Colon (tissue), 2 donors: ENCODE results near the gene POFUT1.
"Not testable (repeated sequence)": the region's sequence is repeated elsewhere in the genome, so short reads cannot be mapped to it uniquely, and the experiment has no call there.

Experiments used
- FAIRE-seq: peaks from 2 replicates; lab custom pipeline; 2012; peaks lifted over from hg19 to GRCh38; lab: Jason Lieb, UNC
- donor health status: control.
- donor health status: control.

POFUT1 gene

DNA sequence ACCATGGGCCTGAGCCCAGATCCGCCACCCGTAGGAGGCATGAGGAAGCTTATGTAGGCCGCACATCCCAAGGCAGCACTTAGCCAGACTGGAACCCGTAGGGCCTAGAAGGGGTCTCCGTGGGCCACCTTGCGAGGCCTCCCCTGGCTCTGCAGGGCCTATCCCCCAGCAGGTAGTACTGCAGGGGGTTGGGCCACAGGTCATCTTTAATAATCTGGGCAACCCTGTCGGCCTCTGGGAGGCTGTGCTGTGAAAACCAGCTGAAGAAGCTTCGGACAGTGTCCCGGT lies 18.6 kb upstream of the POFUT1 start:
- no peak for FAIRE-seq

GRCh38 chr20:32189691-32190615 lies 17.7 kb upstream of the POFUT1 start:
- no peak for FAIRE-seq

- no peak for FAIRE-seq
Observed at GRCh38 chr20:32190616-32191415, 16.9 kb upstream of the POFUT1 start.

- no peak for FAIRE-seq
Observed at GRCh38 chr20:32191422-32191821, 16.3 kb upstream of the POFUT1 start.

- no peak for FAIRE-seq
Observed at GRCh38 chr20:32191873-32192272, 15.8 kb upstream of the POFUT1 start.

DNA sequence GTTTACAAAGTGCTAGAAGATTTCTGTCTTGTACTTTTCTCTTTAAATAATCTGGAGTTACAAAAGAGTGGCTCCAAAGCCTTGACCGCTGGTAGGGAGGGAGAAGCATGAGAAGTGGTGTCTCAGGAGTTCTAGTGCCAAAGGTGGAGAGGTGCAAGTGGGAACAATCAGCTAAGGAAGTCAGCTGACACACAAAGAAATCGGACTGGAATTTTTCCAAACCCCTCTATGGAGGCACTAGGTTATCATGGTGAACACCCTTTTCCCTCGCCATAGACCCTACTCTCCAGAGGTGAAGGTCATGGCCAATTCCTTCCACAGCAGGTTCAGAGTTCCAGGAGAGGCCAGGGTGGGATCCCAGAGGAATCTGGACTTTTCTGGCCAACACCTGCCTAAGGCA lies 15.0 kb upstream of the POFUT1 start:
- no peak for FAIRE-seq

- not testable (repeated sequence) for FAIRE-seq
Observed at GRCh38 chr20:32193336-32193735, 14.3 kb upstream of the POFUT1 start.

- FAIRE-seq = no peak
Observed at GRCh38 chr20:32193996-32194395, 13.7 kb upstream of the POFUT1 start.

- no peak for FAIRE-seq
Observed at GRCh38 chr20:32195581-32195980, 12.1 kb upstream of the POFUT1 start.

DNA sequence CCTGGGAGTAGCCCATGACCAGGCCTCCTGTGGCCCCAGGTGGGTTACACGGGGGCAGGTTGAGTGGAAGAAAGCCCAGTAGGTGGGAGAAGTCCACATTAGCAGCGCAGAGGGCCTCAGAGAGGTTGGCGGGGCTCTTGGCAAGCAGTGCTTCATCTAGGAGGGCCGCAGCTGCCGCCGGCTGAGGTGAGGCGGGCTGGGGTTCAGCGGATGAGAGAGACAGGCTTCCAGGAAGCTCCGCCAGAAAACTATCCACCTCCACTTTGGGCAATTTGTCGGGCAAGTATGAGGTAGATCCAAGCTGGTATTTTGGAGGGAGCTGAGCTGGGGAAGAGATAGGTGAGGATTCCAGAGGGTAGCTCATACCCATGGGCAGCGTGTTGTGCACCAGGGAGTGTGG lies 11.1 kb upstream of the POFUT1 start:
- FAIRE-seq = not testable (repeated sequence)

DNA sequence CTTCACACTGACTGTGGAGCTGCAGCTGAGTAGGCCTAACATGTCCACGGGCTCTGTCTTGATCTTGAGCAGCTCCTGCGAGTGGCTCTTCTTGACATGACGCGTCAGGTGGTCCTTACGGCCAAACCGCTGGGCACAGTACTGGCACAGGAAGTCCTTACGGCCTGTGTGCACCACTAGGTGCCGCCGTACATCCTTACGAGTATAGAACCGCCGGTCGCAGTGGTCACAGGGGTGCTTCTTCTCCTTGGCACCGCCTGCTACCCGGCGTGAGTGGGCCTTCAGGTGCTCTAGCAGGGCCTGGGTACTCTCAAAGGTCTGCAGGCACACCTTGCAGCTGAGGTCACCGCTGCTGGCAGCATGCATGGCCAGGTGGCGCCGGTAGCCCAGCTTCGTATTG lies 10.5 kb upstream of the POFUT1 start:
- not testable (repeated sequence) for FAIRE-seq

DNA sequence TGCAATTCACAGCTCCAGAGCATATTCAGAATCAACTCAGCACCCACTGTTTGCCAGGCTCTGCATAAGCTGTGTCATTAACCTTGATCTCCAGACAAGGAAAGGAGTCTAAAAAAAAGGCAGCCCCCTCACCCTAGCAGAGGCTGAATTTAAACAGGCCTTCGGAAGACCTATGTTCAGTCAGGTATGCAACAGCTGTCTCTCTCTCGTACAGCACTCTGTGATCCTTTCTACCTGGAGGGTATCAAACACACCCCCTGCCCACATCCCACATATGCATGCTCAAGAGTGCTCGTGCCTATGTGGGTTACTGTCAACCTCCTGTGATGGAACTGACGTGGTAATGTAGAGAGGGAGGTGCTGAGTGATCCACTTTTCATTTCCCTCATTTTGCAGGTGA lies 8.7 kb upstream of the POFUT1 start:
- no peak for FAIRE-seq

DNA sequence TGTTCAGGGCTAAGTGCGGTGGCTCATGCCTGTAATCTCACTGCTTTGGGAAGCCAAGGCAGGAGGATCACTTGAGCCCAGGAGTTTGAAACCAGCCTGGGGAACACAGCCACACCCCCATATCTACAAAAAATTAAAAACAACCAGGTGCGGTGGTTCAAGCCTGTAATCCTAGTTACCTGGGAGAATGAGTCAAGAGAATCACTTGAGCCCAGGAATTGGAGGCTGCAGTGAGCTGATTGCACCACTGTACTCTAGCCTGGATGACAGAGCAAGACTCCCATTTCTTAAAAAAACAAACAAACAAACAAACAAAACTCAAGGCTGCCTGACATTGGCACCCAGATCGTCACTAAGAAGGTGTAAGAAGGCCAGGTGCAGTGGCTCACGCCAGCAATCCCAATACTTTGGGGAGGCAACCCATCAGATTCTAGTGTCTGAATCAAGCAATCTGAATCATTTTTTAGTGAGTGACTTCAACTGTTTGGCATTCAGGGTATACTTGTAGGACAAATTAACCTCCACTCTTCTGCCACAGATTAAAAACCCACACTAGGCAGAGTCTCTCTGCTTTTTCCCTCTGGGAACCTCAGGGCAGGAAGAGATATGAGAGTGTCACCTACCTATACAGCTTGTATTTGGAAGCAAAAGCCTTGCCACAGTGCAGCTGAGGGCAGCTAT lies 6.2 kb upstream of the POFUT1 start:
- FAIRE-seq = no peak

GRCh38 chr20:32201977-32202363 lies 5.7 kb upstream of the POFUT1 start:
- FAIRE-seq = no peak

GRCh38 chr20:32203356-32204204 lies 4.1 kb upstream of the POFUT1 start:
- FAIRE-seq = no peak

GRCh38 chr20:32204205-32205109 lies 3.2 kb upstream of the POFUT1 start:
- FAIRE-seq = no peak

DNA sequence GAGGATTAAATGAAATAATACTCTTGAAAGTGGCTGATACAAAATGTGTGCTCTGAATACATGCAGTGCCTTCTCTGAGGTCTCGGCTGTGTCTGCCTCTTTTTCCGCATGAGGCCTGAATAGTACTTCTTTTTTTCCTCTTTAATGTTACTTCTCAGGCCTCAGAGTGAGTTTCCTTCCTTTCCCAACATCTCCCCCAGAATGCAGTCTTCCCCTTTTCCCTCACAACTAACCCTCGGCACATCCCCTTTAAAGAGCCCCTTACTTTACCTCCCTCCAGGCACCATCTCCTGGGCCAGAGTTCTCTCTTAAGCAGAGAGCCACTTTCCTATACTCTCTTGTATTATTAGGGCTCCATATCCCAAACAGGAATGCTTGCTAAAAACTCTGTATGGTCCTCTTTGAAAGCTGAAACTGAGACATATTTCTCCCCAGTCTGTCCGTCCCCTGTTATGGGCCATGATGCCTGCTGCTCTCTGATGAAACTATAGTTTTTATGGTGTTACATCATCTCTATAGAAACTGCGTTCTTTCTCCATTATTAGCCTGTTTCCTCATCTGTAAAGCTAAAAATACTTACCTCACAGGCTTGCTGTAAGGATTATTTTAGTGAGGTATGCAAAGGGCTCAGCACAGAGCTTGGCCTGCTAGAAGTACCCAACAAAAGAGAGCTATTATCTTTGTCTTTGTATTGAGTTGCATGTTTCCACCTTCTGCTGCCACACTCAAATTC lies 2.4 kb upstream of the POFUT1 start:
- FAIRE-seq = no peak

- no peak for FAIRE-seq
Observed at GRCh38 chr20:32205843-32206759, 1.6 kb upstream of the POFUT1 start.
